Left lung (tissue), 10 donors: ENCODE results near the gene EPPIN. TPM values are rescaled to one million over a fixed set of nuclear protein-coding genes. Genes with fewer than 3 reads are reported as not detected.
A peak's percentile ranks its signal among the peaks of the same experiment; 100 is the strongest.

Experiments
- ATAC-seq: fragments of 200-7000 bp; cut with Tn5 transposase; one replicate; pipeline ENCODE4 v1.9.1; 2020; ENCODE audit warnings: moderate library complexity
- DNase-seq, 4 donors: peaks; one replicate each; pipeline ENCODE4 v3.0.0-alpha.2; 2013 to 2020
- H3K27ac ChIP-seq, 2 donors: fragments of 200-600 bp; sonication (generic) in 1 of 2; one replicate each; pipeline versions ENCODE4 v1.5.0 to v1.8.0; 2020 to 2021
- H3K27me3 ChIP-seq, 2 donors: fragments of 200-600 bp; sonication (generic) in 1 of 2; one replicate each; pipeline versions ENCODE4 v1.5.0 to v1.8.0; 2020 to 2021
- H3K36me3 ChIP-seq, 2 donors: fragments of 200-600 bp; sonication (generic) in 1 of 2; one replicate each; pipeline versions ENCODE4 v1.5.0 to v1.8.0; 2020 to 2021
- H3K4me1 ChIP-seq, 2 donors: fragments of 200-600 bp; one replicate each; pipeline ENCODE4 v1.8.0; 2021
- H3K4me3 ChIP-seq, 2 donors: fragments of 200-600 bp; sonication (generic) in 1 of 2; one replicate each; pipeline versions ENCODE4 v1.5.0 to v1.8.0; 2020 to 2021; ENCODE audit warnings: mild to moderate bottlenecking in 1 of 2
- H3K9me3 ChIP-seq, 2 donors: fragments of 200-600 bp; sonication (generic) in 1 of 2; one replicate each; pipeline versions ENCODE4 v1.5.0 to v1.8.0; 2020 to 2021
- CTCF ChIP-seq, 2 donors: fragments of 200-600 bp; sonication (generic) in 1 of 2; IDR thresholded peaks; one replicate each; pipeline versions ENCODE4 v1.5.0 to v1.8.0; 2021; ENCODE audit warnings: antibody characterized with exemption in 2 of 2
- intact Hi-C, 2 donors: fragments of 100-400 bp; cut with DNase I; formaldehyde crosslinking; loops; one replicate each; pipeline versions ENCODE4 v1.11.2 to v1.14.2; 2022
- polyA plus RNA-seq, 6 donors: library from polyadenylated mRNA; unstranded; fragments of 120-200 nt; gene quantifications; one replicate each; pipeline ENCODE4 v1.2.1, GENCODE V29; 2013; ENCODE audit not compliant: insufficient read length in 6 of 6
- total RNA-seq, 2 donors: library from RNA; stranded (reverse); fragmentation: NEBNext Ultra II Directional; extraction: Animal tissue kit (Norgen Biotek cat#: 25700); gene quantifications; one replicate each; pipeline ENCODE4 v1.2.1, GENCODE V29; 2021
- donor health status: DM: no; HTN: yes; CAD: no.
- donor health status: DM: no; HTN: no; CAD: no.

The EPPIN gene
- total and polyA plus RNA-seq, 8 donors, result 0.10 to 0.37 (median 0.20) TPM; not detected in 2

DNA sequence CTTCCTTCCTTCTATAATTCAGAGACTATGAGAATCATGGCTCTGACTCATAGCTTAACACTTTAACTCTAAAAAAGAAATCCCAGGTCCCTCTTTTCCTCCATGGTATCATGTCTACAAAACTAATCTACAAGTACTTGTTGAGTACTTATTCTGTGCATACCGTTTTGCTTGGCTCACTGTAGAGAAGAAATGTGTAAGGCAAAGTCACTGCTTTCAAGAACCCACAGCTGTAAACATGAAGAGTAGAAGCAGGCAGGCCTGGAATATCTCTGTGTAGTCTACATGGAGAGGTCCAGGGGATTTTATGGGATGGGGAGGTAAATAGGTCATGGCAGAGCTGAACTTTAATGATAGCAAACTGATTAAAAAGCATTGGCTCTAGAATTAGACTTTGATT is 45.6 kb downstream of the EPPIN start:
- Histone ChIP-seq H3K4me1 (no peaks in the 10 kb centered on the region), H3K9me3 (no peaks in the 10 kb centered on the region), H3K4me3 (no peak overlapping the region), H3K27me3 (peaks cover 0 to 74% of the 10 kb centered on the region in 2 donors), H3K36me3 (no peaks in the 10 kb centered on the region), H3K27ac (no peak overlapping the region)
- ATAC-seq (peak; percentile 87), DNase-seq (peak in 1 of 4 donors; percentile 12)
- intact Hi-C loops, result no loop called here
- TF ChIP-seq CTCF (IDR thresholded peaks at IDR 0.05), result no peak

GRCh38 chr20:45500022-45500421 is 47.2 kb downstream of the EPPIN start:
- peaks cover 0 to 8% of the 10 kb centered on the region in 2 donors for H3K4me1 ChIP-seq
- no peak overlapping the region for H3K27ac ChIP-seq
- no peak for TF ChIP-seq CTCF (IDR thresholded peaks at IDR 0.05)
- DNase-seq (no peak), ATAC-seq (no peak)
- no peak overlapping the region for H3K4me3 ChIP-seq
- H3K36me3 ChIP-seq, result no peaks in the 10 kb centered on the region
- H3K27me3 ChIP-seq, result peaks cover 0 to 65% of the 10 kb centered on the region in 2 donors
- H3K9me3 ChIP-seq, result no peaks in the 10 kb centered on the region
- intact Hi-C loops, result no loop called here

- ATAC-seq, result no peak
- H3K9me3 ChIP-seq, result no peaks in the 10 kb centered on the region
- H3K27ac ChIP-seq, result no peak overlapping the region
- no peak for DNase-seq
- intact Hi-C loops, result no loop called here
- H3K27me3 ChIP-seq, result peaks cover 0 to 49% of the 10 kb centered on the region in 2 donors
- H3K4me1 ChIP-seq, result peaks cover 0 to 8% of the 10 kb centered on the region in 2 donors
- no peak overlapping the region for H3K4me3 ChIP-seq
- TF ChIP-seq CTCF (IDR thresholded peaks at IDR 0.05), result no peak
- no peaks in the 10 kb centered on the region for H3K36me3 ChIP-seq
Measured at GRCh38 chr20:45497971-45498494, 49.2 kb downstream of the EPPIN start.

DNA sequence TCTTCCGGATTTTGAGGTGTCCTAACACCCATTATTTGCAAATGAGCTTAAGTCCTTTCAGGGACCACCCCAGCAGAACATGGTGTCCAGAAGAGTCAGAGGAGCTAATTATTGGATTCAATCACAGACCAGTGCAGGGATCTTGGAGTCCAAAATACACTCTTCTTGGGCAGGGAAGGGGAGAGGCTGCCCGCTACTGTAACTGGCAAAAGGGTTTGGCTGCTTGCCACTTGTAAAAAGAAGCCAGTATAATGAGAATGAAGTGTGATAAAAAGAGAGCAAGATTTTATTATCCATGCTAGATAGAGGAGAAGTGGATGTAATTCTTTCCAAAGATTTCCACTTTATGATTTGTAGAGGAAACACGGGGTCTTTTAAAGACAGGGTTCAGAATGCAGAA is 51.0 kb downstream of the EPPIN start:
- H3K36me3 ChIP-seq, result no peaks in the 10 kb centered on the region
- TF ChIP-seq CTCF (IDR thresholded peaks at IDR 0.05), result no peak
- no peak for ATAC-seq

GRCh38 chr20:45495501-45495941 is 51.7 kb downstream of the EPPIN start:
- intact Hi-C loops, result no loop called here
- peaks cover 0 to 8% of the 10 kb centered on the region in 2 donors for H3K4me1 ChIP-seq
- no peaks in the 10 kb centered on the region for H3K36me3 ChIP-seq
- H3K9me3 ChIP-seq, result no peaks in the 10 kb centered on the region
- H3K4me3 ChIP-seq, result no peak overlapping the region
- H3K27ac ChIP-seq, result no peak overlapping the region
- DNase-seq (no peak), ATAC-seq (no peak)
- TF ChIP-seq CTCF (IDR thresholded peaks at IDR 0.05), result no peak
- H3K27me3 ChIP-seq, result peaks cover 0 to 37% of the 10 kb centered on the region in 2 donors

More for the DNA sequence above, 51.0 kb downstream of the EPPIN start:
- Histone ChIP-seq H3K9me3 (no peaks in the 10 kb centered on the region), H3K27me3 (peaks cover 0 to 44% of the 10 kb centered on the region in 2 donors), H3K27ac (no peak overlapping the region), H3K4me1 (peaks cover 0 to 8% of the 10 kb centered on the region in 2 donors), H3K4me3 (no peak overlapping the region)
- no peak for DNase-seq
- intact Hi-C loops, result no loop called here

Other genes starting within 250 kb of the EPPIN start
- gene RBPJL, start 240.6 kb downstream of the EPPIN start, total RNA-seq, result not detected
- gene RBPJL, start 240.6 kb downstream of the EPPIN start, polyA plus RNA-seq, result not detected
- gene MATN4, start 239.1 kb downstream of the EPPIN start, total RNA-seq, result under 1 TPM in 1 of 2 donors, not detected in 1; 0.23 TPM
- gene MATN4, start 239.1 kb downstream of the EPPIN start, polyA plus RNA-seq, result under 1 TPM in 3 of 6 donors, not detected in 3; 0.07 to 0.14 (median 0.11) TPM
- 100 to 1,000 TPM; 199 to 329 TPM for gene SDC4, start 199.0 kb downstream of the EPPIN start, total RNA-seq
- gene SDC4, start 199.0 kb downstream of the EPPIN start, polyA plus RNA-seq, result 100 to 1,000 TPM; 183 to 284 (median 206) TPM
- 10 to 100 TPM; 44.3 to 48.8 TPM for gene SYS1, start 184.2 kb downstream of the EPPIN start, total RNA-seq
- 10 to 100 TPM; 20.8 to 27.3 (median 23.1) TPM for gene SYS1, start 184.2 kb downstream of the EPPIN start, polyA plus RNA-seq
- gene TP53TG5, start 169.1 kb downstream of the EPPIN start, total RNA-seq, result under 1 TPM in 1 of 2 donors, not detected in 1; 0.44 TPM
- 1 to 10 TPM in 5 of 6 donors, under 1 TPM in 1; 1.00 to 2.0 (median 1.6) TPM for gene TP53TG5, start 169.1 kb downstream of the EPPIN start, polyA plus RNA-seq
- gene DBNDD2, start 139.1 kb downstream of the EPPIN start, total RNA-seq, result 10 to 100 TPM; 53.1 to 66.4 TPM
- gene DBNDD2, start 139.1 kb downstream of the EPPIN start, polyA plus RNA-seq, result 10 to 100 TPM; 18.9 to 22.9 (median 20.4) TPM
- gene PIGT, start 131.3 kb downstream of the EPPIN start, total RNA-seq, result 10 to 100 TPM; 85.7 to 90.9 TPM
- 10 to 100 TPM; 72.8 to 96.7 (median 79.9) TPM for gene PIGT, start 131.3 kb downstream of the EPPIN start, polyA plus RNA-seq
- 100 to 1,000 TPM; 232 to 258 TPM for gene WFDC2, start 77.6 kb downstream of the EPPIN start, total RNA-seq
- gene WFDC2, start 77.6 kb downstream of the EPPIN start, polyA plus RNA-seq, result 10 to 100 TPM; 28.7 to 40.9 (median 33.6) TPM
- not detected for gene SPINT3, start 31.8 kb downstream of the EPPIN start, total RNA-seq
- gene SPINT3, start 31.8 kb downstream of the EPPIN start, polyA plus RNA-seq, result not detected
- not detected for gene WFDC6, start 7.9 kb downstream of the EPPIN start, total RNA-seq
- not detected for gene WFDC6, start 7.9 kb downstream of the EPPIN start, polyA plus RNA-seq
- not detected for gene WFDC8, start 31.9 kb upstream of the EPPIN start, total RNA-seq
- under 1 TPM in 1 of 6 donors, not detected in 5; 0.28 TPM for gene WFDC8, start 31.9 kb upstream of the EPPIN start, polyA plus RNA-seq
- not detected for gene WFDC10A, start 82.3 kb upstream of the EPPIN start, total RNA-seq
- not detected for gene WFDC10A, start 82.3 kb upstream of the EPPIN start, polyA plus RNA-seq
- not detected for gene WFDC9, start 83.9 kb upstream of the EPPIN start, total RNA-seq
- not detected for gene WFDC9, start 83.9 kb upstream of the EPPIN start, polyA plus RNA-seq
- not detected for gene WFDC11, start 122.8 kb upstream of the EPPIN start, total RNA-seq
- gene WFDC11, start 122.8 kb upstream of the EPPIN start, polyA plus RNA-seq, result not detected
- not detected for gene WFDC13, start 154.6 kb upstream of the EPPIN start, total RNA-seq
- gene WFDC13, start 154.6 kb upstream of the EPPIN start, polyA plus RNA-seq, result not detected
- gene WFDC10B, start 157.6 kb upstream of the EPPIN start, total RNA-seq, result 1 to 10 TPM in 1 of 2 donors, under 1 TPM in 1; 0.44 to 1.2 TPM
- not detected for gene WFDC10B, start 157.6 kb upstream of the EPPIN start, polyA plus RNA-seq
- gene SPINT4, start 174.9 kb upstream of the EPPIN start, total RNA-seq, result not detected
- not detected for gene SPINT4, start 174.9 kb upstream of the EPPIN start, polyA plus RNA-seq
- gene WFDC3, start 244.5 kb upstream of the EPPIN start, total RNA-seq, result 1 to 10 TPM; 5.2 to 5.7 TPM
- 1 to 10 TPM in 3 of 6 donors, under 1 TPM in 3; 0.26 to 1.8 (median 1.1) TPM for gene WFDC3, start 244.5 kb upstream of the EPPIN start, polyA plus RNA-seq
- gene DNTTIP1, start 244.6 kb upstream of the EPPIN start, total RNA-seq, result 10 to 100 TPM; 22.6 to 38.5 TPM
- 10 to 100 TPM; 25.7 to 30.9 (median 28.3) TPM for gene DNTTIP1, start 244.6 kb upstream of the EPPIN start, polyA plus RNA-seq